ENCODE data around the gene ADGRF3.
"Not testable (repeated sequence)": the region's sequence is repeated elsewhere in the genome, so short reads cannot be mapped to it uniquely, and the experiment has no call there.

ADGRF3 gene

DNA sequence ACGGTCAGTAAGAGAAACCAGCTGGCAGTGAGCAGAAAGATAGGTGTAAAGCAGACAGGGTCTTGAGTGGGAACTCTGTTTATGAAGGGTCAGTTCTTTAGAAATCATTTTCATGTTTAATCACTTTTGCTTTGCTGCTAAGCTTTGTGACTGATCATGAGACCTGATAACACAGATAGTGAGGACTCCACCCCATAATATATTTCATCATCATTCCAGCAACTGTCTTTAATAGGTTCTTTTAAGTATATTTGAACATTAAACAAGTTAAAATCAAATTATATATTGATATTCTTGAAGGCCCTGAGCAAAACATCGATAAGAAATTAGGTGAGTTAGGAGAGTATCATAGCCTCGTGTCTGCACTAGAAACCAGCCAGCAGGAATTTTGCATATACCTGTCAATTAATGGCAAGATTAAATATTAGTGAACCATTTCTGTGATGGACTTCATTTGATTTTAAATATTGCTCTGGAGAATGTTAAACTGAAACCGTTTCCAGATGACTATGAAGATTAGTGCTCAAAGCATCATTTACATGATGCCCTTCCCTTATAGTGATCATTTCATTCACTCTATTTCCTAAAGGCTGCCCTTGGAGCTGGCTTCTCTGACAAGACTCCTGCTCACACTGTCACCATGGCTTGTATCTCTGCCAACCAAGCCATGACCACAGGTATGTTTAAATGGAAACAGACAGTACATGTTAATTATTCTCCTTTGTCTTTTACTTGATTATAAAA is 69.9 kb downstream of the ADGRF3 start:
- no peak for FAIRE-seq

- no peak for FAIRE-seq
Observed at GRCh38 chr2:26274058-26274613, 72.5 kb downstream of the ADGRF3 start.

- no peak for FAIRE-seq
Observed at GRCh38 chr2:26273501-26273900, 73.1 kb downstream of the ADGRF3 start.

DNA sequence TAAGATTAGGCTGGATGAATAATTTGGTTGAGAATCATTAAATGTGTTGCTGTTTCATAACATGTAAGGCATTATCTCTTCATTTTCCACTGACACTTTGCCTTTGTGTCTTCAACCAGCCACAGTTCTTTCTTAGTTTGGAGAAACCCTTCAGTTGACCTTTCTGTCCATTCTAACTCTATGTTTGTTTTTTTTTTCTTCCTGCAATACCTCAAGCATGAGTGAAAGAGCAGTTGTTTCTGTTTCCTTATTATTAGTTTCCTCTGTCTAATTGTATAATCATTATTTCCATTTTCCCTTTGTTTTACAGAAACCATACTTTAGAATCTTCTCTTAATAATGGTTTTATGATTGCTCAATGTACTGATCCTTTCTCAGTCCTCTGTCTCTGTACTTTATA is 76.2 kb downstream of the ADGRF3 start:
- no peak for FAIRE-seq

DNA sequence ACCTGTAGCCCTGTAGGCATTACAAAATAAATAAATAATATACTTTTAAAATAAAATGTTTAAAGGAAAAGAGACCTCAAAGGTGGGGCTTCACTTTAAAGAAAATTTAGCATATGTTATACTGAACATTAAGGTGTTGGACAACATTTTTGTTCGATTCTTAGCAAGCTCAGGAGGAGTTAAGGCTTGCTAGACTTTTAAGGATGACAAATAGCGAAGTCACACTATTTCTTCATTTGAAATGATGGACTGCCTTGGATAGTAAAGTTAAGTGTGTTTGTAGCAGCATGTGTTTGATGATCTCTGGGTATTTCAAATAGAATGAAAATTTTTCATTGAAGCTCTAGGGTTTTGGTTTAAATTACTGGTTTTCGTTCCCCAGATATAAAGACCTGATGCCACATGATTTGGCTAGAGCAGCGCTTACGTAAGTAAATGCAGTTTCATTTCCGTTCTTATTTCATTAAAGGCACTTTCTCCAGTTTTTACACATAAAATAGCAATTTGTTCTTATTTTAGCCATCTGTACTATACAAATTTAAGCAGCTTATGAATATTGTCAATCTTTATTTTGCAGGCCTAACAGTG is 76.9 kb downstream of the ADGRF3 start:
- no peak for FAIRE-seq

- not testable (repeated sequence) for FAIRE-seq
Observed at GRCh38 chr2:26268670-26269385, 77.8 kb downstream of the ADGRF3 start.

GRCh38 chr2:26268213-26268612 is 78.4 kb downstream of the ADGRF3 start:
- no peak for FAIRE-seq

GRCh38 chr2:26258836-26259235 is 87.8 kb downstream of the ADGRF3 start:
- FAIRE-seq = not testable (repeated sequence)

Measured in endometrium (tissue), 2 donors.